GM18951 (cell line): Measurements from ENCODE around the gene BMP6.

Experiments used
- POLR2A ChIP-seq: IDR thresholded peaks from 4 replicates; pipeline ENCODE4 v1.6.1; 2011; ENCODE audit warnings: mild to moderate bottlenecking; ENCODE audit not compliant: insufficient read length, insufficient read depth; ENCODE audit errors: extremely low read depth
- in situ Hi-C: fragments of 300-500 bp; cut with MboI; formaldehyde crosslinking; loops from one replicate; pipeline ENCODE4 v1.12.0; 2022; ENCODE audit warnings: low sequenced_read_pairs, mixed read lengths, inconsistent platforms; ENCODE audit not compliant: unreplicated experiment

Gene BMP6

GRCh38 chr6:7922596-7922995 lies 196.7 kb downstream of the BMP6 start:
- in situ Hi-C loops, result no loop called here
- TF ChIP-seq POLR2A, result no peak

GRCh38 chr6:7924867-7925266 lies 199.0 kb downstream of the BMP6 start:
- no peak for TF ChIP-seq POLR2A
- in situ Hi-C loops, result no loop called here
